ENCODE measurements around the gene RGS9. TPM values are rescaled to one million over a fixed set of nuclear protein-coding genes. Genes with fewer than 3 reads are reported as not detected.
A peak's percentile ranks its signal among the peaks of the same experiment; 100 is the strongest.
"Not testable (repeated sequence)": the region's sequence is repeated elsewhere in the genome, so short reads cannot be mapped to it uniquely, and the experiment has no call there.

The RGS9 gene
- total RNA-seq = 1.7 TPM

- DNase-seq = peak; percentile 90
Observed at GRCh38 chr17:65137021-65137939, at the start of gene RGS9. RGS9 (plus strand) TSS chr17:65137370; CDS start chr17:65137541, 171 bp downstream.

- no peak for DNase-seq
Observed at GRCh38 chr17:65088621-65089360, 48.4 kb upstream of the RGS9 start.

GRCh38 chr17:65092262-65092661, 44.9 kb upstream of the RGS9 start:
- no peak for DNase-seq

GRCh38 chr17:65092721-65093356, 44.3 kb upstream of the RGS9 start:
- not testable (repeated sequence) for DNase-seq

GRCh38 chr17:65093930-65094329, 43.2 kb upstream of the RGS9 start:
- no peak for DNase-seq

GRCh38 chr17:65095465-65095864, 41.7 kb upstream of the RGS9 start:
- no peak for DNase-seq

GRCh38 chr17:65096382-65096781, 40.8 kb upstream of the RGS9 start:
- DNase-seq = not testable (repeated sequence)

- DNase-seq = no peak
Observed at GRCh38 chr17:65097110-65097509, 40.1 kb upstream of the RGS9 start.

- DNase-seq = no peak
Observed at GRCh38 chr17:65099475-65099874, 37.7 kb upstream of the RGS9 start.

GRCh38 chr17:65099941-65100315, 37.2 kb upstream of the RGS9 start:
- DNase-seq = no peak

GRCh38 chr17:65100316-65101140, 36.6 kb upstream of the RGS9 start:
- peak; percentile 91 for DNase-seq

GRCh38 chr17:65101371-65101770, 35.8 kb upstream of the RGS9 start:
- DNase-seq = no peak

GRCh38 chr17:65102235-65102634, 34.9 kb upstream of the RGS9 start:
- DNase-seq = no peak

GRCh38 chr17:65102788-65103187, 34.4 kb upstream of the RGS9 start:
- no peak for DNase-seq

GRCh38 chr17:65103431-65103830, 33.7 kb upstream of the RGS9 start:
- no peak for DNase-seq

- no peak for DNase-seq
Observed at GRCh38 chr17:65103896-65104295, 33.3 kb upstream of the RGS9 start.

- no peak for DNase-seq
Observed at GRCh38 chr17:65104541-65104940, 32.6 kb upstream of the RGS9 start.

- no peak for DNase-seq
Observed at GRCh38 chr17:65104973-65105372, 32.2 kb upstream of the RGS9 start.

GRCh38 chr17:65108152-65108551, 29.0 kb upstream of the RGS9 start:
- DNase-seq = no peak

- DNase-seq = no peak
Observed at GRCh38 chr17:65109543-65109942, 27.6 kb upstream of the RGS9 start.

- DNase-seq = peak; percentile 6
Observed at GRCh38 chr17:65109990-65110680, 27.0 kb upstream of the RGS9 start.
